ENCODE results near the gene ZCCHC10.
"Not testable (repeated sequence)": the region's sequence is repeated elsewhere in the genome, so short reads cannot be mapped to it uniquely, and the experiment has no call there.

Gene ZCCHC10

DNA sequence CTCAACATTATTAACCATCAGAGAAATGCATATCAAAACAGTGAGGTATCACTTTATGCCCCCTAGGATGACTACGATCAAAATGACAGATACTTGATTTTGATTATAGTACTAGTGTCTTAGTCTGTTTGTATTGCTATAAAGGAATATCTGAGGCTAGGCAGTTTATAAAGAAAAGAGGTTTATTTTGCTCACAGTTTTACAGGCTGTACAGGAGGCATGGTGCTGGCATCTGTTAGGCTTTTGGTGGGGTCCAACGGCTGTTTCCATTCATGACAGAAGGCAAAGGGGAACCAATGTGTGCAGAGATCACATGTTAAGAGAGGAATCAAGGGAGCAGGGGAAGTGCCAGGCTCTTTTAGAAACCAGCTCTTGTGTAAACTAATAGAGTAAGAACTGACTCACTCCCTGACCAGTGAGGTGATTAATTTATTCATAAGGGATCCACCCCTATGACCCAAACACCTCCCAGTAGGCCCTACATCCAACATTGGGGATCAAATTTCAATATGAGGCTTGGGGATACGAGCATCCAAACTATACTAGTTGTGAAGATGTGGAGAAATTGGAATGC, 46.9 kb downstream of the ZCCHC10 start:
- DNase-seq (ENCODE audit: low spot score), result no peak

DNA sequence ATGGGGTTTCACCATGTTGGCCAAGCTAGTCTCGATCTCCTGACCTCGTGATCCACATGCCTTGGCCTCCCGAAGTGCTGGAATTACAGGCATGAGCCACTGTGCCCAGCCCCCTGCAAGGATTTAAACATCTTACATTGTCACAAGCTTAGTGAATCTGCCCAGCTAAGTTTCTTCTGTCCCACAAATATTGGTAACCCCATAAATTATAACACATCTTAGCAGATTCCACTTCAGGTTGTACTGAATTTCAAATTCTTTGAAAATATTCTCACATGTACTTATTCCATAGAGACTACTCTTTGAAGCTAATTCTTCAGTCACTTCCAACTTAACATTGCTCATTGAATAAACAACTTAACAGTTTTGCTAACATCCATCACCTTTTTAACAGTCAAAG, 49.5 kb downstream of the ZCCHC10 start:
- no peak for DNase-seq (ENCODE audit: low spot score)

DNA sequence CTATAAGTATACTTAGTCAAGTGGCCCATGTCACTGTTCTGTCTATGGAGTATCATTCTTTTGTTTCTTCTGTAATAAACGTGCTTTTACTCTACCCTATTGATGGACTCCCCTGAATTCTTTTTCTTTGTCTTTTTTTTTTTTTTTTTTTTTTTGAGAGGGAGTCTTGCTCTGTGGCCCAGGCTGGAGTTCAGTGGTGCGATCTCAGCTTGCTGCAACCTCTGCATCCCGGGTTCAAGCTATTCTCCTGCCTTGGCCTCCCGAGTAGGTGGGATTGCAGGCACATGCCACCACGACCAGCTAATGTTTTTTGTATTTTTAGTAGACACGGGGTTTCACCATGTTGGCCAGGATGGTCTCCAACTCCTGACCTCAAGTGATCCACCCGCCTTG, 53.9 kb downstream of the ZCCHC10 start:
- DNase-seq (ENCODE audit: low spot score), result not testable (repeated sequence)

DNA sequence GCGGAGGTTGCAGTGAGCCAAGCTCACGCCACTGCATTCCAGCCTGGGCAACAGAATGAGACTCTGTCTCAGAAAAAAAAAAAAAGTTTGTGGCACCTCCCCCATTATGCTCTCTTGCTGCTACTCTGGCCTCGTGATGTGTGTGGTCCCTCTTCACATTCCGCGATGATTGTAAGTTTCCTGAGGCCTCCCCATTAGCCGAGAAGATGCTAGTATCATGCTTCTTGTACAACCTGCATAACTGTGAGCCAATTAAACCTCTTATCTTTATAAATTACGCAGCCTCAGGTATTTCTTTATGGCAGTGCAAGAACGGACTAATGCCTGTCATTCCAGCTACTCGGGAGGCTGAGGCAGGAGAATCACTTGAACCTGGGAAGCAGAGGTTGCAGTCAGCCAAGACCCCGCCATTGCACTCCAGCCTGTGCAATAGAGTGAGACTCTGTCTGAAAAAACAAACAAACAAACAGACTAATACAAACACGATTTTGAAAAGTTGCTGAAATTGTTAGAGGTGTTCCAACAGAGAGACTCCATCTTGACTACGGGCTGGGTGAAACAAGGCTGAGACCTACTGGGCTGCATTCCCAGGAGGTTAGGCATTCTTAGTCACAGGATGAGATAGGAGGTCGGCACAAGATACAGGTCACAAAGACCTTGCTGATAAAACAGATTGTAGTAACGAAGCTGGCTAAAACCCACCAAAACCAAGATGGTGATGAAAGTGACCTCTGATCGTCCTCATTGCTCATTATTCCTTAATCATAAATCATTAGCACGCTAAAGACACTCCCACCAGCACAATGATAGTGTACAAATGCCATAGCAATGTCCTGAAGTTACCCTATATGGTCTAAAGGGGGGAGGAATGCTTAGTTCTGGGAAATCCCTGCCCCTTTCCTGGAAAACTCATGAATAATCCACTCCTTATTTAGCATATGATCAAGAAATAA, 54.6 kb downstream of the ZCCHC10 start:
- no peak for DNase-seq (ENCODE audit: low spot score)

- no peak for DNase-seq (ENCODE audit: low spot score)
Measured at GRCh38 chr5:132965120-132965519, 61.2 kb downstream of the ZCCHC10 start.

DNA sequence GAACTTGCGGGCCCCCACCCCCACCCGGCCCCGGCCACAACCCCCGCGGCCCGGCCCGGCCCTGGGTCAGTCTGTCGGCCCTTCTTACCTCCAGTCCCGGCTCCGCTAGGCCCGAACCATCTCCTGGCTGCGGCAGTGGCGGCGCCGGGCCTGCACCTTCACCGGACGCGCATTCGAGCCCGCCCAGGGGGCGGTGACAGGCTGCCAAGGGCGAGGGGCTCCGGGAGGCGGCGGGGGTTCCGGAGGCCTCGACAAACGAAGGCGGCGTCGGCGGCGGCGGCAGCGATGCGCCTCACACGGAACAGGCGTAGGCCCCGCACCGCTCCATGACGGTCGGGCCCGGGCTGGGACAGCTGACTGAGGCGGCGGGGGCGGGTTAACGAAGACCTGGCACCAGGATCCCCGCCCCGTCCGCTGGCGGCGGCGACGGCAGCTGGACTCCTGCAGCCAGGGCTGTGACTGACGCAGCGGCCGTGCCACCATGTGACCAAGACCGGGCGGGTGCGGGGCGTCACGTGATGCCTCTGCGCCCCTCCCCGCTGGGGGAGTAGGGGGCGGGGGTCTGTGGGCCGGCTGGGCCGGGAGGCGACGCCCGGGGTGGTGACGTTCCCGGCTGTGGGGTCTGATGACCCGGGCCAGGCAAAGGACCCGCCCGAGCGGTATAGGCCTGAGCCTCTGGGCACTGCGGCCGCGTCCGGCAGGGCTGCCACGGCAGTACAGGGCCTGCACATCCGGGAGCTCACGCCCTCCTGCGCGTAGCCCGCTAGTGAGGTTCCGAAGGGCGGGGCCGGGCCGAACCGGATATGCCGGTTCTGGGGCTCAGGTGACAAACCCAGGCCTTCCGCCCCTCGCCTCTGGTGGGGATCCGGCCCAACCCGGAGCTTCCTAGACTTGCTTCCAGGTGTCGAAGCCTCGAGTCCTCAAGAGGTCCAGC, 62.9 kb downstream of the ZCCHC10 start, which contains the start of gene AFF4:
Gene AFF4, minus strand, starts transcription at position 464 of the 934 bp plus-strand sequence. CDS start 26,445 bp downstream, outside the sequence.
- DNase-seq (ENCODE audit: low spot score), result peak; percentile 95

GRCh38 chr5:132962429-132963021, 63.8 kb downstream of the ZCCHC10 start:
- DNase-seq (ENCODE audit: low spot score), result peak; percentile 68

DNA sequence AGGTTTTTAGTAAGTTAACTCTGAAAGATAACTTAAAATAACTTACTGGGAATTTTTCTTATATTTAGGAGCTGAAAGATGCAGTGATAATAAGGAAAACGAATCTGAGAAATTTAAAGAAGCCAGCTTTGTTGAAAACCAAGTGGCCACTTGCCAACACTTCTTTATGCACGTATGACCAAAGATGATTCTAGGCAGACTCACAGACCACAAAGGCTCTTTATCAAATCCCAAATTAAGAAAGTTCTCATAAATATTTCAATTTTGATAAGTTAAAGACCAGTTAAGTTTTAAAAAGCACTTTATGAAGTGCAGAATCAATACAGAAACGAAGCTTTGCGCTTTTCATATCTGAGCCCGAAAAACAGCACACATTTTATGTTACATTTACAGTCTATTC, 64.5 kb downstream of the ZCCHC10 start:
- peak; percentile 25 for DNase-seq (ENCODE audit: low spot score)

GRCh38 chr5:132961123-132961815, 65.1 kb downstream of the ZCCHC10 start:
- DNase-seq (ENCODE audit: low spot score), result not testable (repeated sequence)

DNA sequence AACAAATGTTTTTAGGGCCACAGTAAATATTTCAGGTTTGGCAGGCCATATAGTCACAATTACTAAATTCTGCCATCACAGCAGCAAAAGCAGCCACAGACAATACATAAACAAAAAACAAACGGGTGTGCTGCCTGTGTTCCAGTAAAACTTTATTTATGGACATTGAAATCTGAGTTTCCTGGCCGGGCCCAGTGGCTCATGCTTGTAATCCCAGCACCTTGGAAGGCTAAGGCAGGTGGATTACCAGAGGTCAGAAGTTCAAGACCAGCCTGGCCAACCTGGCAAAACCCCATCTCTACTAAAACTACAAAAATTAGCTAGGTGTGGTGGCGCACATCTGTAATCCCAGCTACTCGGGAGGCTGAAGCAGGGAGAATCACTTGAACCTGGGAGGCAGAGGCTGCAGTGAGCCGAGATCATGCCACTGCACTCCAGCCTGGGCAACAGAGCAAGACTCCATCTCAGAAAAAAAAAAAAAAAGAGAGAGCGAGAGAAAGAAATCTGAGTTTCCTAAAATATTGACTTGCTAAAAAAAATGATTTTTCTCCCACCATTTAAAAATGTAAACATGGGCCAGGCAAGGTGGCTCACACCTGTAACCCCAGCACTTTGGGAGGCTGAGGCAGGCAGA, 70.1 kb downstream of the ZCCHC10 start:
- DNase-seq (ENCODE audit: low spot score), result not testable (repeated sequence)

DNA sequence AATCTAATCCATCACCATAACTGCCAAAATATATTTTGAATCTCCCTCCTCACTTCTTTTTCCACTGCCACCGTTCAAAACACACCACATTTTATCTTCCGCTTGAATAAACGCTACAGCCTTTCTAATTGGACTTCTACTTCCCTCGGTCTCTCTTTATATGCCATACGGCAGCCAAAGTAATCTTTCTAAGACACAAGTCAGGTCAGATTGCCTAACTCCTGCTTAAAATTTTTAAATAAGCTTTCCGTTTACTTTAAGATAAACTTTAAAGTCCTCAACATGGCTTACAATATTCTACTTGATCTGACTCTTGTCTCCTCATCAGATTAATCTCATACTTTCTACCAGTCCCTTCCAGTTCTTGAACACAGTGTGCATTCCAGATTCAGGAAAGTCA, 72.6 kb downstream of the ZCCHC10 start:
- DNase-seq (ENCODE audit: low spot score), result no peak

GRCh38 chr5:132952829-132953228, 73.5 kb downstream of the ZCCHC10 start:
- DNase-seq (ENCODE audit: low spot score), result no peak

GRCh38 chr5:132951897-132952296, 74.5 kb downstream of the ZCCHC10 start:
- DNase-seq (ENCODE audit: low spot score), result no peak

- no peak for DNase-seq (ENCODE audit: low spot score)
Measured at GRCh38 chr5:132949136-132949535, 77.2 kb downstream of the ZCCHC10 start.

DNA sequence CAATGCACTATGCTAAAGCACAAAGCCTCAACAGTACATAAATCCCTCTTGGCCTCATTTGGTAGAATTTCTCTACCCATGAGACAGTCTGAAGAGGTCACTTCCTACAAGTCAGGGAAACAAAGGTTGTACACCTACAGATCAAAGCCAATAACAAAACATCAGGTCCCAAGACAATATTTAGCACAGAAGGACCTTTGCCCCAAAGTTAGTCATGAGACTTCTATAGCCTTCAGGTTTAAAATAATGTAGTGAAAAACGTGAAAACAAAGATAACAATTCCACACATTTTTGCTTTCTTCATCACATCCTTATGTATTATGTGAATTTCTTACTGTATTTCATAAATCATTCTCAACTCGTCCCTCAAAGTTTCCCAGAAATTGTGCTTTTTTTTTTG, 78.7 kb downstream of the ZCCHC10 start:
- DNase-seq (ENCODE audit: low spot score), result no peak
